HepG2 (cell line): ENCODE measurements around the gene BCAS4. TPM values are rescaled to one million over a fixed set of nuclear protein-coding genes. Genes with fewer than 3 reads are reported as not detected.

ENCODE experiments used
- BRCA1 ChIP-seq: sonication (generic); formaldehyde crosslinking; IDR thresholded peaks from 2 replicates; pipeline ENCODE4 v1.4.0; 2020; ENCODE audit warnings: missing genetic modification reagents
- CEBPG ChIP-seq: IDR thresholded peaks from 2 replicates; pipeline ENCODE4 v1.6.1; 2016
- DRAP1 ChIP-seq: IDR thresholded peaks from 2 replicates; pipeline ENCODE4 v1.6.1; 2016; ENCODE audit warnings: missing genetic modification reagents, missing compliant biosample characterization
- E2F2 ChIP-seq: sonication (generic); formaldehyde crosslinking; IDR thresholded peaks from 2 replicates; pipeline ENCODE4 v1.4.0; 2020; ENCODE audit warnings: missing genetic modification reagents, borderline replicate concordance
- HNF1B ChIP-seq: sonication (generic); formaldehyde crosslinking; IDR thresholded peaks from 2 replicates; pipeline ENCODE4 v1.5.1; 2020; ENCODE audit warnings: mild to moderate bottlenecking, moderate library complexity, missing genetic modification reagents
- IKZF5 ChIP-seq: IDR thresholded peaks from 2 replicates; pipeline ENCODE4 v1.6.1; 2018; ENCODE audit warnings: missing genetic modification reagents, mild to moderate bottlenecking, missing compliant biosample characterization
- KLF13 ChIP-seq: sonication (generic); formaldehyde crosslinking; IDR thresholded peaks from 2 replicates; pipeline ENCODE4 v1.4.0; 2020; ENCODE audit warnings: mild to moderate bottlenecking, missing genetic modification reagents
- ONECUT2 ChIP-seq: sonication (generic); formaldehyde crosslinking; IDR thresholded peaks from 2 replicates; pipeline ENCODE4 v1.4.0; 2020; ENCODE audit warnings: missing genetic modification reagents
- SALL2 ChIP-seq: sonication (generic); formaldehyde crosslinking; IDR thresholded peaks from 2 replicates; pipeline ENCODE4 v1.8.1; 2023; ENCODE audit warnings: mild to moderate bottlenecking, missing genetic modification reagents, inconsistent platforms
- SAP130 ChIP-seq: IDR thresholded peaks from 2 replicates; pipeline ENCODE4 v1.6.1; 2016; ENCODE audit warnings: low read depth
- SOX13 ChIP-seq, 3 experiments: fragments of 450-650 bp in 1 of 3; sonication (generic) in 1 of 3; formaldehyde crosslinking in 1 of 3; IDR thresholded peaks in 2 of 3; conservative IDR thresholded peaks in 1 of 3; 2 replicates each; pipeline versions ENCODE4 v1.5.0 to v1.6.1; 2016 to 2020; ENCODE audit warnings: antibody characterized with exemption in 1 of 3, mild to moderate bottlenecking in 1 of 3, missing compliant biosample characterization in 1 of 3, missing genetic modification reagents in 1 of 3, moderate library complexity in 1 of 3
- STAG1 ChIP-seq: sonication (generic); formaldehyde crosslinking; IDR thresholded peaks from 2 replicates; pipeline ENCODE4 v1.4.0; 2020; ENCODE audit warnings: missing genetic modification reagents
- ZBTB25 ChIP-seq: IDR thresholded peaks from 2 replicates; pipeline ENCODE4 v1.6.1; 2018; ENCODE audit warnings: missing genetic modification reagents
- ZFYVE20 ChIP-seq: sonication (generic); formaldehyde crosslinking; IDR thresholded peaks from 2 replicates; pipeline ENCODE4 v1.8.0; 2023; ENCODE audit warnings: low read depth, mild to moderate bottlenecking, moderate library complexity, missing genetic modification reagents, borderline replicate concordance
- ZMYM4 ChIP-seq: sonication (generic); formaldehyde crosslinking; IDR thresholded peaks from 2 replicates; pipeline ENCODE4 v1.8.1; 2023; ENCODE audit warnings: mild to moderate bottlenecking, missing genetic modification reagents
- ZNF503 ChIP-seq: sonication (generic); formaldehyde crosslinking; IDR thresholded peaks from 2 replicates; pipeline ENCODE4 v1.4.0; 2020; ENCODE audit warnings: missing genetic modification reagents
- ZNF7 ChIP-seq: IDR thresholded peaks from 2 replicates; pipeline ENCODE4 v1.6.1; 2016; ENCODE audit warnings: missing biosample characterization, missing genetic modification reagents
- ZNF709 ChIP-seq: sonication (generic); formaldehyde crosslinking; IDR thresholded peaks from 2 replicates; pipeline ENCODE4 v1.5.0; 2020; ENCODE audit warnings: mild to moderate bottlenecking, missing genetic modification reagents
- ZNF776 ChIP-seq: sonication (generic); formaldehyde crosslinking; IDR thresholded peaks from 2 replicates; pipeline ENCODE4 v1.4.0; 2020; ENCODE audit warnings: mild to moderate bottlenecking, missing genetic modification reagents
- ZNF841 ChIP-seq: sonication (generic); formaldehyde crosslinking; IDR thresholded peaks from 2 replicates; pipeline ENCODE4 v1.8.1; 2023; ENCODE audit warnings: missing genetic modification reagents, borderline replicate concordance
- ZSCAN12 ChIP-seq: sonication (generic); formaldehyde crosslinking; IDR thresholded peaks from 2 replicates; pipeline ENCODE4 v1.9.0; 2021; ENCODE audit warnings: mild to moderate bottlenecking, missing genetic modification reagents
- polyA plus RNA-seq, 8 experiments: library from polyadenylated mRNA; depleted of rRNA in 3 of 8; stranded (reverse) in 7 of 8; unstranded in 1 of 8; fragments of >200 nt; fragmentation: Illumina TruSeq in 4 of 8; extraction: Trizol in 4 of 8; gene quantifications; 2 replicates each; pipeline versions ENCODE4 v1.2.1 to v1.2.3, GENCODE V29; 2011 to 2016; ENCODE audit warnings: low read depth in 4 of 8, missing spikeins in 1 of 8, mixed read lengths in 1 of 8; ENCODE audit not compliant: insufficient read depth in 1 of 8
- total RNA-seq, 5 experiments: library from RNA; depleted of rRNA; stranded (reverse); fragments of >200 nt; fragmentation: Illumina TruSeq; extraction: Trizol; gene quantifications; 2 replicates each; pipeline ENCODE4 v1.2.3, GENCODE V29; 2016; ENCODE audit warnings: low read depth in 1 of 5

BCAS4 gene
- total and polyA plus RNA-seq, 2 of the 13 experiments (the other 11 are each of a cell fraction or from before 2014, with no cell fraction given) = 7.2 to 8.0 TPM

- peak; percentile 55; the same call in 1 of the 2 replicates for TF ChIP-seq ZNF503 (CRISPR knock-in tag)
- peak; percentile 51 for TF ChIP-seq SAP130 (CRISPR knock-in tag)
- TF ChIP-seq ZNF709 = 0 out of 2 replicates have a peak, but pooled peaks have one; percentile 37
- peak; percentile 79 for TF ChIP-seq STAG1 (CRISPR knock-in tag)
- peak; percentile 86 for TF ChIP-seq CEBPG
- TF ChIP-seq E2F2 (CRISPR knock-in tag) = no peak
- TF ChIP-seq SOX13 (IDR thresholded peaks at IDR 0.05) = no peak
- TF ChIP-seq SOX13 (CRISPR knock-in tag; conservative IDR thresholded peaks at IDR 0.05 in 1 of 2, IDR thresholded peaks at IDR 0.05 in 1 of 2) = peak in 1 of 2 experiments; percentile 49; a peak in 2 of 4 replicates
- peak; percentile 40; the same call in 1 of the 2 replicates for TF ChIP-seq IKZF5 (CRISPR knock-in tag)
- TF ChIP-seq ZNF841 (CRISPR knock-in tag) = no peak
- TF ChIP-seq ZFYVE20 (CRISPR knock-in tag) = no peak
- TF ChIP-seq ZBTB25 (CRISPR knock-in tag) = peak; percentile 34; the same call in 1 of the 2 replicates
- TF ChIP-seq KLF13 (CRISPR knock-in tag) = no peak
- 0 out of 2 replicates have a peak, but pooled peaks have one; percentile 39 for TF ChIP-seq HNF1B
- no peak for TF ChIP-seq ZNF7 (CRISPR knock-in tag)
- TF ChIP-seq ZNF776 (CRISPR knock-in tag) = no peak
- TF ChIP-seq BRCA1 (CRISPR knock-in tag) = no peak
- 0 out of 2 replicates have a peak, but pooled peaks have one; percentile 49 for TF ChIP-seq ONECUT2 (CRISPR knock-in tag)
- peak; percentile 27; the same call in 1 of the 2 replicates for TF ChIP-seq DRAP1 (CRISPR knock-in tag)
- 0 out of 2 replicates have a peak, but pooled peaks have one; percentile 4 for TF ChIP-seq ZSCAN12
- no peak for TF ChIP-seq SALL2 (CRISPR knock-in tag)
- TF ChIP-seq ZMYM4 (CRISPR knock-in tag) = 0 out of 2 replicates have a peak, but pooled peaks have one; percentile 9
Observed at GRCh38 chr20:50788045-50788991, 6.5 kb upstream of the BCAS4 start (continued).
